Measurements from ENCODE around the gene SLC66A2.

The SLC66A2 gene

DNA sequence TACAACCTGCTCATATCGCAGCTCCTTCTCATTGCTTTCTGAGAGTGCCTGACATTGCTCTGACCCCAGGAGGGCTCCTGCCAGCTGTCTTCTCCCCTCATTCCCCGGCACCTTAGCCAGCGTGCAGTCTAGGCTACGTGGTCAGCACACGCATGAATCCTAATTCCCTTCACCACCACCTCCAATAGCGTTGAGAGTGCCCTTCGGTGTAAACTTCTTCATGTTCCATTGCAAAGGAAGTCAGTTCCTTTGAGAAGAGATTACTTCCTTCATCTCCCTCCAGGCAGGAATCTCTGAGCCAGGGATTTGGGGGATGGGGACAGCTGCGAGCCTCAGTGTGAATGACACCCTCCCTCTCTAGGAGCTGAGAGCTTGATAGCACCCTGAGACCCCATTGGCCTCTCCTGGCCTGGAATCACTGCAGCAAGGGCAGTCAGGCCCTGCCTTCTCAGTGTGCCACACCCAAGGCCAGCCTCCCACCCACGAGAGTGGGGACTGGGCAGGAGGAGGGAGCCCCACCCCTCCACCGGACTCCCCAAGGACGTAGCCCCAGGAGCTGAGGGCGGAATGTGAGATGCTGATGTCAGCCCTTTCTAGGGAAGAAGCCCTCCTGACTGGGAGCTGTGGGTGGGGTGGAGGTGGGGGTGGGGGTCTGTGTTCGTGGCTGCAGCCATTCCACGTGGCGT is 53.4 kb downstream of the SLC66A2 start:
- H3K27ac ChIP-seq: no peak overlapping the region
- TF ChIP-seq ZFX (IDR thresholded peaks at IDR 0.05): no peak
- TF ChIP-seq, protein P1, sequence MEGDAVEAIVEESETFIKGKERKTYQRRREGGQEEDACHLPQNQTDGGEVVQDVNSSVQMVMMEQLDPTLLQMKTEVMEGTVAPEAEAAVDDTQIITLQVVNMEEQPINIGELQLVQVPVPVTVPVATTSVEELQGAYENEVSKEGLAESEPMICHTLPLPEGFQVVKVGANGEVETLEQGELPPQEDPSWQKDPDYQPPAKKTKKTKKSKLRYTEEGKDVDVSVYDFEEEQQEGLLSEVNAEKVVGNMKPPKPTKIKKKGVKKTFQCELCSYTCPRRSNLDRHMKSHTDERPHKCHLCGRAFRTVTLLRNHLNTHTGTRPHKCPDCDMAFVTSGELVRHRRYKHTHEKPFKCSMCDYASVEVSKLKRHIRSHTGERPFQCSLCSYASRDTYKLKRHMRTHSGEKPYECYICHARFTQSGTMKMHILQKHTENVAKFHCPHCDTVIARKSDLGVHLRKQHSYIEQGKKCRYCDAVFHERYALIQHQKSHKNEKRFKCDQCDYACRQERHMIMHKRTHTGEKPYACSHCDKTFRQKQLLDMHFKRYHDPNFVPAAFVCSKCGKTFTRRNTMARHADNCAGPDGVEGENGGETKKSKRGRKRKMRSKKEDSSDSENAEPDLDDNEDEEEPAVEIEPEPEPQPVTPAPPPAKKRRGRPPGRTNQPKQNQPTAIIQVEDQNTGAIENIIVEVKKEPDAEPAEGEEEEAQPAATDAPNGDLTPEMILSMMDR (conservative IDR thresholded peaks at IDR 0.05): no peak

DNA sequence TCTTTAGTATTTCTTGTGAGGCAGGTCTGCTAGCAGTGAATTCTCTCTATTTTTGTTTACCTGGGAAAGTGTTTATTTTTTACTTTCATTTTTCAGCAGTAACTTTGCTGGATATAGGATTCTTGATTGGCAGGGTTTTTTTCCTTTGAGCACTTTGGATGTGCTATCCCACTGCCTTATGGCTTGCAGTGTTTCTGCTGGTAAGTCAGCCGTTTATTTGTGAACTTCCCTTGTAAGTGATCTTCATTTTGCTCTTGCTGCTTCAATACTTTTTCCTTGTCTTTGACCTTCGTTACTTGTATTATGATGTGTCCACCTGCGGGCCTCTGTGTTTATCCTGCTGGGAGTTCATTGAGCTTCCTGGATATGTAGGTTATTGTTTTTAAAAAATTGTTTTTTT is 54.7 kb downstream of the SLC66A2 start:
- no peak for TF ChIP-seq ZFX (IDR thresholded peaks at IDR 0.05)
- TF ChIP-seq, protein P1 (conservative IDR thresholded peaks at IDR 0.05): no peak

DNA sequence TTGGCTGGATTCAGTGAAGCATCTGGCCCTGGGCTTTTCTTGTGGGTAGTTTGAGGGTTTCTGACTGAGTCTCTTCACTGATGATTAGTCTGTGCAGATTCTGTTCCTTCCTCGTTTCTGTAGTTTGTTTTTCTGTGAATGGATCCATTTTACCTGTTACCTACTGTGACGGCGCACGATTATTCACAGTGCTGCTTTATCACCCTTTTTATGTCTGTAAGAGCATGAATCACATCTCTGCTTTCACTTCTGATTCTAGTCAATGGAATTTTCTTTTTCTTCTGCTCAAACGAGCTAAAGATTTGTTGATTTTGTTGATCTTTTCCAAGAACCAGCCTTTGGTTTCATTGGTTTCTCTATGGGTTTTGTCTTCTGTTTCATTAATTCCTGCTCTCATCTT is 60.8 kb downstream of the SLC66A2 start:
- TF ChIP-seq ZFX (IDR thresholded peaks at IDR 0.05): no peak
- TF ChIP-seq, protein P1 (conservative IDR thresholded peaks at IDR 0.05): no peak
- H3K27ac ChIP-seq: no peak overlapping the region

More for the DNA sequence above, 54.7 kb downstream of the SLC66A2 start:
- H3K27ac ChIP-seq: no peak overlapping the region

DNA sequence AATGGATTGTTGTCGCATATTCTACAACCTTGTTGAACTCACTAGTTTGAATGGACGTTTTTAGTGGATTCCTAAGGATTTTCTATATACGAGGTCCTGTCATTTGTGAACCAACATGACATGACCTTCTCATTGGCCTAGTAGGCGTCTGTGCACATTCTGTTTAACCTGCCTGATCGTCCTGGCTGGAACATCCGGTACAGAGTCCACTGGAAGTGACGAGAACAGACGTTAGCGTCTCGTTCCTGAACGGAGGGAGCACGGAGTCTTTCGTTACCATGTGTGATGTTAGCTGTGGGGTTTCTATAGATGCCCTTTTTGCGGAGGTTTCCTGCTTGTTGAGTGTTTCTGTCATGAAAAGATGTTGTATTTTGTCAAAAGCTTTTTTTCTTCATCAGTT is 61.9 kb downstream of the SLC66A2 start:
- TF ChIP-seq ZFX (IDR thresholded peaks at IDR 0.05): no peak
- TF ChIP-seq, protein P1 (conservative IDR thresholded peaks at IDR 0.05): no peak
- H3K27ac ChIP-seq: no peak overlapping the region

DNA sequence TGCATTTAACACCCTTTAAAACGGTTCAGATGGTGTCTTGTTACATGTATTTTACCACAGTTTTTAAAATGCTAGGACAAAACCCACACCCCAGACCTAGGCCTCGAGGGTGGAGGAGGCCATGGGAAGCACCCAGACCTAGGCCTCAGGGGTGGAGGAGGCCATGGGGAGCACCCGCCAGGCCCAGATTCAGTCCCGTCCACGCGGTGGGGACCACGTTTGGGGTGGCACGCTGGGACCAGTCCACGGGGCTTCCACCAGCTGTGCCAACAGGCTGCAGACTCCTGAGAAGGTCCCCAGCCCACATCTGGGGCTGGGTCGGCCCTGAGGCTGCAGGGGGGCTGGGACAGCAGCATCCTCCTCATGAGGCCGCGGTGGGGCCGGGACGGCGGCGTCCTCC is 63.4 kb downstream of the SLC66A2 start:
- no peak overlapping the region for H3K27ac ChIP-seq
- TF ChIP-seq, protein P1 (conservative IDR thresholded peaks at IDR 0.05): no peak

DNA sequence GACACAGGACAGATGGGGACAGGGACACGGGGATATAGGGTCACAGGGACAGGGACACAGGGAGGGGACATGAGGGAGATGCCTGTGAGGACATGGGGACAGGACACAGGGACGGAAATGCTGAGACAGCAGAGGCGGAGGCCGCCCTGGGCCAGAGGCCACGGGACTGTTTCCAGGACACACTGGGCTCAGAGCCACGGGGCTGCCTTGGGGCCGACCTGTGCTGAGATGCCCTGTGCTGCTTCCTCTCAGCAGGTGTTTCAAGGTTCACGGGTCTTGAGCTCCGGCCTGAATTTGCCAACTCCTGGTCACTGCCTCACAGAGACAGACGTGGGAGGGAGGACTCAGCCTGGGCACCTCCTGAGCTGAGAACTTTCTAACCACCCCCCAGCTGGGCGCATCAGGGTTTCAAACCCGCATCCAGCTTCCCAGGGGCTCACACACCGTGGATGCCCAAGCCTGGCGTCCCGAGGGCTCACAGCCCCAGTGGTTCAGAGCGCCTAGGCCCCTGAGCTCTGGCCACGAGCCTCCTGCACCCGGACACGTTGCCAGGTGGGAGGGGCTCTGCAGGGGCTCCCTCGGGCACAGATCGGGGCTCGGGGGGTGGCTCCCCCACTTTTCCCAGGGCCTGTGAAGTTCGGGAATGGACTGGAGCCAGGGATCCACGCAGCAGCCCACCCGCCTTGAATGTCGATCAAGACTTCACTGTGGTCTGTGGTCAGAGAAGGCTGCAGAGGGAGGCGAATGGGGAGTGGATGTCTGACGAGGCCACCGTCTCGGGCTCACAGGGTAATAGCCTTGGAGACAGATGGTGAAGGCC is 64.1 kb downstream of the SLC66A2 start:
- no peak overlapping the region for H3K27ac ChIP-seq
- no peak for TF ChIP-seq ZFX (IDR thresholded peaks at IDR 0.05)

DNA sequence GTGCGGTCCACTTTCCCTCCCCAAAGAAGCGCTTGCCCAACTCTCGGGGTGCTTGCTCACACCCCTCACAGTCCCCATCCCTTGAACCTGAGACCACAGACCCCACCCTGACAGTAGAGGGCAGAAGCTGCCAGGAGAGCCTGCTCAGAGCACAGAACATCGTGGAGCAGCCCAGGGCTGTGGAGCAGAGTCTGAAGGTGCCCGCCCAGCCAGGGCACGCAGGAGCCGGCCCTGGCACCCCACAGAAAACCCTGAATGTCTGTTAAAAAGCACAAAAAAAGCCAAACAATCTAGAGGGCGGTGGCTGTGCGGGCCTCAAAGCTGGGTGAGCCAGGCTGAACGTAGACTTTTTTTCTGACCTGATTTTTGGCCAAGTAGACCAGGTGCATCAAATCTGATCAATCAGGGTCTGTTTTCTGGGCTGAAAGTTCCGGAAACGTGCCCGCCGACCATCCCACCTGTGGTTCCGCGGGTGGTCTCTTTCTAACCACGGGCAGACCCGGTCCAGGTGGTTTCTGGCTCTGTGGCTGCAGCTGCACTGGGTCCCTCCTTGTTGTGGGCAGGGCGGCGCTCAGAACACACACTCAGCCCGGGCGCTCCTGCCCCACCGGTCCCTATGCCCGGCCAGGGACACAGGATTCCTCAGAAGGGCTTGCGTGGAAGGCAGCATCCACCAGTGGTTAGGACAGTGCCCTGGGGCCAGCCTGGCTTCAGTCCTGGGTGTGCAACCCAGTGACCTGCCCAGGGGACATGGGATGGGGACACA is 66.3 kb downstream of the SLC66A2 start:
- no peak for TF ChIP-seq ZFX (IDR thresholded peaks at IDR 0.05)
- TF ChIP-seq, protein P1 (conservative IDR thresholded peaks at IDR 0.05): no peak
- no peak overlapping the region for H3K27ac ChIP-seq

Measured in C4-2B (cell line).